ENCODE data around the gene ENPP1.
A peak's percentile ranks its signal among the peaks of the same experiment; 100 is the strongest.

ENPP1 gene

DNA sequence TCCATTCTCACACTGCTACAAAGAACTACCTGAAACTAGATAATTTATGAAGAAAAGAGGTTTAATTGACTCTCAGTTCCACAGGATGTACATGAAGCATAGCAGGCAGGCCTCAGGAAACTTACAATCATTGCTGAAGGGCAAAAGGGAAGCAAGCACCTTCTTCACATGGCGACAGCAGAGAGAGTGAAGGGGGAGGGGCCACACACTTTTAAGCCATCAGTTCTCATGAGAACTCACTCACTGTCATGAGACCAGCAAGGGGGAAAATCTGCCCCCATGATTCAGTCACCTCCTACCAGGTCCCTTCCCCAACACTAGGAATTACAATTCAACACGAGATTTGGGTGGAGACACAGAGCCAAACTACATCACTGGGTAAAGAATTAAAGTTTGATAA lies 12.5 kb upstream of the ENPP1 start:
- TF ChIP-seq, protein P1, sequence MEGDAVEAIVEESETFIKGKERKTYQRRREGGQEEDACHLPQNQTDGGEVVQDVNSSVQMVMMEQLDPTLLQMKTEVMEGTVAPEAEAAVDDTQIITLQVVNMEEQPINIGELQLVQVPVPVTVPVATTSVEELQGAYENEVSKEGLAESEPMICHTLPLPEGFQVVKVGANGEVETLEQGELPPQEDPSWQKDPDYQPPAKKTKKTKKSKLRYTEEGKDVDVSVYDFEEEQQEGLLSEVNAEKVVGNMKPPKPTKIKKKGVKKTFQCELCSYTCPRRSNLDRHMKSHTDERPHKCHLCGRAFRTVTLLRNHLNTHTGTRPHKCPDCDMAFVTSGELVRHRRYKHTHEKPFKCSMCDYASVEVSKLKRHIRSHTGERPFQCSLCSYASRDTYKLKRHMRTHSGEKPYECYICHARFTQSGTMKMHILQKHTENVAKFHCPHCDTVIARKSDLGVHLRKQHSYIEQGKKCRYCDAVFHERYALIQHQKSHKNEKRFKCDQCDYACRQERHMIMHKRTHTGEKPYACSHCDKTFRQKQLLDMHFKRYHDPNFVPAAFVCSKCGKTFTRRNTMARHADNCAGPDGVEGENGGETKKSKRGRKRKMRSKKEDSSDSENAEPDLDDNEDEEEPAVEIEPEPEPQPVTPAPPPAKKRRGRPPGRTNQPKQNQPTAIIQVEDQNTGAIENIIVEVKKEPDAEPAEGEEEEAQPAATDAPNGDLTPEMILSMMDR (conservative IDR thresholded peaks at IDR 0.05; ENCODE audit: low read depth, low read length): no peak
- no peak overlapping the region for H3K4me3 ChIP-seq (ENCODE audit: low read depth, low read length)
- DNase-seq (ENCODE audit: low read depth): no peak

- DNase-seq (ENCODE audit: low read depth): no peak
- TF ChIP-seq, protein P1 (conservative IDR thresholded peaks at IDR 0.05; ENCODE audit: low read depth, low read length): no peak
- H3K4me3 ChIP-seq (ENCODE audit: low read depth, low read length): no peak overlapping the region
Measured at GRCh38 chr6:131802347-131802746, 5.5 kb upstream of the ENPP1 start.

- TF ChIP-seq, protein P1 (conservative IDR thresholded peaks at IDR 0.05; ENCODE audit: low read depth, low read length): no peak
- no peak for DNase-seq (ENCODE audit: low read depth)
- no peak overlapping the region for H3K4me3 ChIP-seq (ENCODE audit: low read depth, low read length)
Measured at GRCh38 chr6:131803007-131803769, 4.6 kb upstream of the ENPP1 start.

- no peak for DNase-seq (ENCODE audit: low read depth)
- no peak overlapping the region for H3K4me3 ChIP-seq (ENCODE audit: low read depth, low read length)
- TF ChIP-seq, protein P1 (conservative IDR thresholded peaks at IDR 0.05; ENCODE audit: low read depth, low read length): no peak
Measured at GRCh38 chr6:131804131-131804530, 3.7 kb upstream of the ENPP1 start.

GRCh38 chr6:131807321-131807643 lies 538 bp upstream of the ENPP1 start:
- peak overlapping the region; percentile 70 for H3K4me3 ChIP-seq (ENCODE audit: low read depth, low read length)
- TF ChIP-seq, protein P1 (conservative IDR thresholded peaks at IDR 0.05; ENCODE audit: low read depth, low read length): no peak

GRCh38 chr6:131808460-131809269 lies 845 bp downstream of the ENPP1 start:
- TF ChIP-seq, protein P1 (conservative IDR thresholded peaks at IDR 0.05; ENCODE audit: low read depth, low read length): no peak
- peak overlapping the region; percentile 70 for H3K4me3 ChIP-seq (ENCODE audit: low read depth, low read length)
- DNase-seq (ENCODE audit: low read depth): no peak

More at GRCh38 chr6:131807321-131807643, 538 bp upstream of the ENPP1 start:
- no peak for DNase-seq (ENCODE audit: low read depth)

All from choroid plexus epithelial cell (primary cell).